Measurements from ENCODE around the gene MAP3K3.

DNA sequence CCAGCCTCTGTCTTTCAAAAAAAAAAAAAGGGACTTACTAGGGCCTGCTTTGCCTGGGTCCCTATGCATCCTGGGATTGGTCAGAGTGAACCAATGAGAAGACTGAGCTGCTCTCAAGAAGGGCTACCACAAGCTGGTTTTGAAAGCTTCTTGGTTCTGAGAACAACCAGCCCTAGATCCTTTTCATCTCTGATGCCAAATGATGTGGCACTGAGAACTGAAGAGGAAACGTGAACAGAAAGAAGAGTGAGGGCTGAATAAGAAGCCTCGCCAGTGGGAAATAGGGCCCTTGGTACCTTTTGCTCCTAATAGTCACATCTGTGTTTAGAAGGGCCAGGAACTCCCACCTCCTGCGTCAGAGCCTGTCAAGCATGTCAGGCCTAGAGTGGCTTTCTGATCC, 10.9 kb upstream of the MAP3K3 start:
- TF ChIP-seq CTCF (tag by site-specific recombination; IDR thresholded peaks at IDR 0.05) (no peak), KLF16 (tag by site-specific recombination; IDR thresholded peaks at IDR 0.05) (no peak), ZNF558 (tag by site-specific recombination; IDR thresholded peaks at IDR 0.05) (no peak), ZNF747 (tag by site-specific recombination; IDR thresholded peaks at IDR 0.05) (no peak), ZNF211 (tag by site-specific recombination; IDR thresholded peaks at IDR 0.05; ENCODE audit: low read depth) (no peak), SALL2 (tag by site-specific recombination; IDR thresholded peaks at IDR 0.05; ENCODE audit: borderline replicate concordance) (no peak), ZBTB1 (tag by site-specific recombination; IDR thresholded peaks at IDR 0.05) (no peak), ZNF48 (tag by site-specific recombination; IDR thresholded peaks at IDR 0.05) (no peak), ZNF549 (tag by site-specific recombination; IDR thresholded peaks at IDR 0.05) (no peak)
- TF ChIP-seq, protein P1, sequence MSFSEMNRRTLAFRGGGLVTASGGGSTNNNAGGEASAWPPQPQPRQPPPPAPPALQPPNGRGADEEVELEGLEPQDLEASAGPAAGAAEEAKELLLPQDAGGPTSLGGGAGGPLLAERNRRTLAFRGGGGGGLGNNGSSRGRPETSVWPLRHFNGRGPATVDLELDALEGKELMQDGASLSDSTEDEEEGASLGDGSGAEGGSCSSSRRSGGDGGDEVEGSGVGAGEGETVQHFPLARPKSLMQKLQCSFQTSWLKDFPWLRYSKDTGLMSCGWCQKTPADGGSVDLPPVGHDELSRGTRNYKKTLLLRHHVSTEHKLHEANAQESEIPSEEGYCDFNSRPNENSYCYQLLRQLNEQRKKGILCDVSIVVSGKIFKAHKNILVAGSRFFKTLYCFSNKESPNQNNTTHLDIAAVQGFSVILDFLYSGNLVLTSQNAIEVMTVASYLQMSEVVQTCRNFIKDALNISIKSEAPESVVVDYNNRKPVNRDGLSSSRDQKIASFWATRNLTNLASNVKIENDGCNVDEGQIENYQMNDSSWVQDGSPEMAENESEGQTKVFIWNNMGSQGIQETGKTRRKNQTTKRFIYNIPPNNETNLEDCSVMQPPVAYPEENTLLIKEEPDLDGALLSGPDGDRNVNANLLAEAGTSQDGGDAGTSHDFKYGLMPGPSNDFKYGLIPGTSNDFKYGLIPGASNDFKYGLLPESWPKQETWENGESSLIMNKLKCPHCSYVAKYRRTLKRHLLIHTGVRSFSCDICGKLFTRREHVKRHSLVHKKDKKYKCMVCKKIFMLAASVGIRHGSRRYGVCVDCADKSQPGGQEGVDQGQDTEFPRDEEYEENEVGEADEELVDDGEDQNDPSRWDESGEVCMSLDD (tag by site-specific recombination; IDR thresholded peaks at IDR 0.05) = no peak

Measured in HEK293 (cell line).